Measurements from ENCODE around the gene UBE2L6.
"Not testable (repeated sequence)": the region's sequence is repeated elsewhere in the genome, so short reads cannot be mapped to it uniquely, and the experiment has no call there.

- TF ChIP-seq CTCF, POLR2AphosphoS5, EP300 (IDR thresholded peaks at IDR 0.05): not testable (repeated sequence)
Observed at GRCh38 chr11:57534449-57534848, 33.0 kb downstream of the UBE2L6 start.

Measured in stomach (tissue), 4 donors.